ENCODE data around the gene RSPH10B2.
"Not testable (repeated sequence)": the region's sequence is repeated elsewhere in the genome, so short reads cannot be mapped to it uniquely, and the experiment has no call there.

RSPH10B2 gene

GRCh38 chr7:6843654-6844053 lies 89.8 kb downstream of the RSPH10B2 start:
- DNase-seq: not testable (repeated sequence)

GRCh38 chr7:6845971-6846449 lies 92.1 kb downstream of the RSPH10B2 start:
- not testable (repeated sequence) for DNase-seq

DNA sequence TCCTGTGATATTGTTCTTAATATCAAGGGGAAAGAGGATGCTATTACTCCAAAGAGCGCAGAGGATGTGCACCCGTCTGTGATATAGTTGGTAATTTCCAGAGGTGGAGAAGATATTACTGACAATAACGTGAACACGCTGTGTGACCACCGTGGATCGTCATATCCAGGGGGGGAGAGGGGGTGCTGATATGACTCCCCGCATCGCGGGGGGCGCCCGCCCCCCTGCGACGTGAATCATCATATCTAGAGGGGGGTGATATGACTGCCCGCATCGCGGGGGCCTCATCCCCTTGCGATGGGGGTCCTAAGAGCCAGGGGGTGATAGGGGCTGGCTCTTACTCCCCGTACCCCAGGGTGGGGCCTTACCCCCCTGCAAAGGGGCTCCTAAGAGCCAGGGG lies 93.8 kb downstream of the RSPH10B2 start:
- DNase-seq: not testable (repeated sequence)

All from NCI-H1105 treated with DMSO at 0.1 percent for 48 hours (cell line).